HUES48 (cell line): ENCODE results near the gene TNS3.

Experiments used
- H3K27ac ChIP-seq: one replicate; pipeline ENCODE4 v1.7.0; 2013; ENCODE audit warnings: low read depth, low read length, inconsistent platforms
- H3K27me3 ChIP-seq: 2 replicates; pipeline ENCODE4 v1.6.1; 2013; ENCODE audit warnings: mild to moderate bottlenecking, low read length; ENCODE audit not compliant: control insufficient read depth, insufficient read depth
- H3K36me3 ChIP-seq: 2 replicates; pipeline ENCODE4 v1.6.1; 2013; ENCODE audit warnings: low read length; ENCODE audit not compliant: control insufficient read depth, insufficient read depth
- H3K4me1 ChIP-seq: 2 replicates; pipeline ENCODE4 v1.6.1; 2013; ENCODE audit warnings: mild to moderate bottlenecking, low read length; ENCODE audit not compliant: control insufficient read depth, insufficient read depth
- H3K4me3 ChIP-seq: 2 replicates; pipeline ENCODE4 v1.5.1; 2013; ENCODE audit warnings: mild to moderate bottlenecking, low read depth, low read length
- H3K9ac ChIP-seq: 2 replicates; pipeline ENCODE4 v1.6.1; 2013; ENCODE audit warnings: mild to moderate bottlenecking, low read depth, low read length, moderate library complexity
- H3K9me3 ChIP-seq: 2 replicates; pipeline ENCODE4 v1.6.1; 2013; ENCODE audit warnings: low read length; ENCODE audit not compliant: control insufficient read depth, insufficient read depth

Gene TNS3

GRCh38 chr7:47432671-47433563, 149.0 kb downstream of the TNS3 start:
- H3K9me3 ChIP-seq = no peaks in the 10 kb centered on the region
- peaks cover 7% of the 10 kb centered on the region; the same call in 1 of the 2 replicates for H3K36me3 ChIP-seq
- no peak overlapping the region for H3K4me3 ChIP-seq
- H3K27ac ChIP-seq = no peak overlapping the region
- H3K27me3 ChIP-seq = no peaks in the 10 kb centered on the region
- no peak overlapping the region for H3K9ac ChIP-seq
- H3K4me1 ChIP-seq = no peaks in the 10 kb centered on the region

- H3K27me3 ChIP-seq = no peaks in the 10 kb centered on the region
- no peaks in the 10 kb centered on the region for H3K4me1 ChIP-seq
- H3K27ac ChIP-seq = no peak overlapping the region
- H3K9me3 ChIP-seq = no peaks in the 10 kb centered on the region
- no peak overlapping the region for H3K4me3 ChIP-seq
- no peak overlapping the region for H3K9ac ChIP-seq
- peaks cover 11% of the 10 kb centered on the region; the same call in 1 of the 2 replicates for H3K36me3 ChIP-seq
These were observed 151.5 kb downstream of the TNS3 start for GRCh38 chr7:47430422-47430821.

GRCh38 chr7:47428768-47429472, 153.0 kb downstream of the TNS3 start:
- Histone ChIP-seq H3K9ac (no peak overlapping the region), H3K27ac (no peak overlapping the region), H3K9me3 (no peaks in the 10 kb centered on the region), H3K4me1 (no peaks in the 10 kb centered on the region), H3K4me3 (no peak overlapping the region), H3K27me3 (no peaks in the 10 kb centered on the region), H3K36me3 (peaks cover 10% of the 10 kb centered on the region; the same call in 1 of the 2 replicates)

- Histone ChIP-seq H3K27me3 (no peaks in the 10 kb centered on the region), H3K4me3 (no peak overlapping the region), H3K9ac (no peak overlapping the region), H3K27ac (no peak overlapping the region), H3K9me3 (no peaks in the 10 kb centered on the region), H3K36me3 (peaks cover 15% of the 10 kb centered on the region; the same call in 1 of the 2 replicates), H3K4me1 (no peaks in the 10 kb centered on the region)
These were observed 153.7 kb downstream of the TNS3 start for GRCh38 chr7:47428052-47428767.

- no peak overlapping the region for H3K27ac ChIP-seq
- peaks cover 15% of the 10 kb centered on the region; the same call in 1 of the 2 replicates for H3K36me3 ChIP-seq
These were observed 154.8 kb downstream of the TNS3 start for GRCh38 chr7:47427051-47427643.

GRCh38 chr7:47424523-47424922, 157.4 kb downstream of the TNS3 start:
- no peak overlapping the region for H3K27ac ChIP-seq
- peaks cover 15% of the 10 kb centered on the region; the same call in 1 of the 2 replicates for H3K36me3 ChIP-seq
- no peaks in the 10 kb centered on the region for H3K27me3 ChIP-seq
- no peaks in the 10 kb centered on the region for H3K4me1 ChIP-seq
- H3K9ac ChIP-seq = no peak overlapping the region
- H3K9me3 ChIP-seq = no peaks in the 10 kb centered on the region
- H3K4me3 ChIP-seq = no peak overlapping the region

More at GRCh38 chr7:47427051-47427643, 154.8 kb downstream of the TNS3 start:
- H3K9ac ChIP-seq = no peak overlapping the region
- no peaks in the 10 kb centered on the region for H3K9me3 ChIP-seq
- no peaks in the 10 kb centered on the region for H3K4me1 ChIP-seq
- no peaks in the 10 kb centered on the region for H3K27me3 ChIP-seq
- H3K4me3 ChIP-seq = no peak overlapping the region

- Histone ChIP-seq H3K4me3 (no peak overlapping the region), H3K9ac (no peak overlapping the region), H3K27me3 (no peaks in the 10 kb centered on the region), H3K4me1 (peaks cover 5% of the 10 kb centered on the region; the same call in 1 of the 2 replicates), H3K27ac (no peak overlapping the region), H3K36me3 (peaks cover 15% of the 10 kb centered on the region; the same call in 1 of the 2 replicates), H3K9me3 (no peaks in the 10 kb centered on the region)
These were observed 158.7 kb downstream of the TNS3 start for GRCh38 chr7:47423196-47423595.

GRCh38 chr7:47422611-47423010, 159.3 kb downstream of the TNS3 start:
- Histone ChIP-seq H3K9me3 (no peaks in the 10 kb centered on the region), H3K36me3 (peaks cover 15% of the 10 kb centered on the region; the same call in 1 of the 2 replicates)

GRCh38 chr7:47421456-47421855, 160.5 kb downstream of the TNS3 start:
- no peaks in the 10 kb centered on the region for H3K9me3 ChIP-seq
- H3K36me3 ChIP-seq = peaks cover 11% of the 10 kb centered on the region; the same call in 1 of the 2 replicates
- no peak overlapping the region for H3K9ac ChIP-seq
- no peak overlapping the region for H3K27ac ChIP-seq
- H3K4me1 ChIP-seq = peaks cover 5% of the 10 kb centered on the region; the same call in 1 of the 2 replicates
- no peak overlapping the region for H3K4me3 ChIP-seq
- no peaks in the 10 kb centered on the region for H3K27me3 ChIP-seq

More at GRCh38 chr7:47422611-47423010, 159.3 kb downstream of the TNS3 start:
- no peak overlapping the region for H3K9ac ChIP-seq
- no peaks in the 10 kb centered on the region for H3K27me3 ChIP-seq
- H3K27ac ChIP-seq = no peak overlapping the region
- no peak overlapping the region for H3K4me3 ChIP-seq
- peaks cover 5% of the 10 kb centered on the region; the same call in 1 of the 2 replicates for H3K4me1 ChIP-seq

GRCh38 chr7:47420122-47420780, 161.7 kb downstream of the TNS3 start:
- H3K27me3 ChIP-seq = no peaks in the 10 kb centered on the region
- H3K4me1 ChIP-seq = peaks cover 5% of the 10 kb centered on the region; the same call in 1 of the 2 replicates
- no peak overlapping the region for H3K9ac ChIP-seq
- H3K27ac ChIP-seq = no peak overlapping the region
- H3K36me3 ChIP-seq = peaks cover 11% of the 10 kb centered on the region; the same call in 1 of the 2 replicates
- no peak overlapping the region for H3K4me3 ChIP-seq
- H3K9me3 ChIP-seq = no peaks in the 10 kb centered on the region
